GM18520 (cell line): ENCODE data around the gene CDKL1.
"Not testable (repeated sequence)": the region's sequence is repeated elsewhere in the genome, so short reads cannot be mapped to it uniquely, and the experiment has no call there.

ENCODE experiments used
- ATAC-seq: cut with Tn5 transposase; IDR thresholded peaks from one replicate; pipeline ENCODE4 v1.9.1; 2021; ENCODE audit not compliant: unreplicated experiment

Gene CDKL1

DNA sequence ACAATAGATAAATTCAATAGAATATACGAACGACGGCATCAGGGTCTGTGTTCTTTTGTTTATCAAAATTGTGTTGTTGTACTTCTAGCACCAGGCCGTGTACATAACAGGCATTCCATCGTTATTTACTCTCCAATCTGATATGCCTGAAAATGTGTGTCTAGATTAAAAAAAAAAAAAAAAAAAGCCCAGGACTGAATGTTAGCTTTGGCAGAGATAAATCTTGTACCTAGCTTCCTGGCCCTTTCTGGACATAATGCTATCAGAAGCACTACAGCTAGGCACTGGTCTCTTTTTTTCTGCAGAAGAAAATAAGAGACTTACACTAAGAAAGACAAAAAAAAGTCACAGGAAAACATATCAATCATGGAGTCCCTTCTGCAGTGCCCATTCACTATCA lies 37.0 kb downstream of the CDKL1 start:
- no peak for ATAC-seq

DNA sequence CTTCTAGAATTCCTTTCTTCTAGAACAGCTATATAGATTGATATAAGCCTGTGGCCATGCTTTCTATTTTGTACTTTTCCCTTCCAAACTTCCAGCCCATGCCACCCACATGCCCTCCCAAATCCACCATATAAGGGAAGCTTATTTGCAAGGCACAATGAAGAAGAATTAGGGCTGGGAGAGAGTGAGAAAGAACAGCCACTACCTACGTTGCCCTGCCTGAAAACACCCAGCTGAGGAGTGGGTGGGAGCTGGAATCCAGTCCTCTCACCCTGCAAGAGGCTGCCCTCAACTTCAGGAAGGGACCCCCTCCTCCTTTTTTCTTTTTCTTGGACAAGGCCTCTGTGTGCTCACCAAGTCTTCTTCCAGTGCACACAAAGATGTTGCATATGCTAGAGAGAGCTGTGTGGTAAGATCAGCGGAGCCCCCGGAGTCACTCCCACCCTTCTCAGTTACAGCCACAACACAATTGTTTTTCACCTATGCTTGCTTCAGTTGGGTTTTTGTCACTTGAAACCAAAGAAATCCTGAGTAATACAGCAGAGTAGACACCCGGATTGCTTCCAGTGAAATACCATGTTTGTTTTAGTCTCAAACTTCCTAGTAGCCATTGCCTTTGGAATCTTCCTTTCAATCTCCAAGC lies 38.8 kb downstream of the CDKL1 start:
- ATAC-seq, result no peak

DNA sequence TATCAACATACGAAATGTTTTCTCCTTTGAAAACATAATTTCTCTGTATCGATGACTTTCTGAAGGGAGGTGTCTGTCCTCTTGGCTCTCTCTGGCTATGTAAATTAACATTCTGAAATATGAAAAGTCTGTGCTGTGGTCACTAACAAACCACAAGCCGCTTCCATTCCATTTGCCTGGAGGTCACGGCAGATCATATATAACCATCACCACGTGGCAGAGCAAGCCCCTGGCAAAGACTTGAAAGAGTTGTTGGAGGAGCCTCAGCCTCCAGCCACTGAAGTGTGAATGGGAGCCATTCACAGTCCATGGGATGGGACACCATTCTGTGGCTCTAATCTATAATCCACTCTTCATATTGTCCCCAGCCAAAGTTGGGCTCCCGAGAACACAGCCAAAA lies 39.6 kb downstream of the CDKL1 start:
- ATAC-seq, result no peak

DNA sequence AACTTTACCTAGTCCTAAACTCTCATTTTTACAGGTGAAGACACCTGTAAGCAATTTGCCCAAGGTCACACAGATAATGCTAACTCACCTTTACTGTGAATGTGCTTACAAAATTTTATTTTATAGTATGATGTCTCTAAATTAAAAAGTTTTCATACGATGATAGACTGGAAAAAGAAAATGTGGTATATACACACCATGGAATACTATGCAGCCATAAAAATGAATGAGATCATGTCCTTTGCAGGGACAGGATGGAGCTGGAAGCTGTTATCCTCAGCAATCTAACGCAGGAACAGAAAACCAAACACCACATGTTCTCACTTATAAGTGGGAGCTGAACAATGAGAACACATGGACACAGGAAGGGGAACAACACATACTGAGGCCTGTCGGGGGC lies 40.4 kb downstream of the CDKL1 start:
- not testable (repeated sequence) for ATAC-seq

DNA sequence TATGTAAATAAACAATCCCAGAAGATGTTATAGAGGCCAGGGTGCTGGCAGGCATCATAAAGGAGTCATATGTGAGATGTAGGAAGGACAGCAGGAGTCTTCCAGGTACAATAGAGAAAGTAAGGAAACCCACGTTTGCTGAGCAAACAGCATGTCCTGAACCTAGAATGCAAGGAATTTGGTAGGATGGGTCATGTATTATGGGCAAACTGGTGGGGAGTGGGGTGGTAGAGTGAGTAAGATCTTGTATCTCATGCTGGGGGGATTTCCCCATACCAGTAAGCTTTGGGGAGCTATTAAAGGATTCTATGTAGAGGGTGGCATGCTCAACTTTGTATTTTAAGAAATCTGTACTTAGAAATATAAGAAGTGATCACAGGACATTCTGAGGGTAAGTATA lies 41.0 kb downstream of the CDKL1 start:
- no peak for ATAC-seq

DNA sequence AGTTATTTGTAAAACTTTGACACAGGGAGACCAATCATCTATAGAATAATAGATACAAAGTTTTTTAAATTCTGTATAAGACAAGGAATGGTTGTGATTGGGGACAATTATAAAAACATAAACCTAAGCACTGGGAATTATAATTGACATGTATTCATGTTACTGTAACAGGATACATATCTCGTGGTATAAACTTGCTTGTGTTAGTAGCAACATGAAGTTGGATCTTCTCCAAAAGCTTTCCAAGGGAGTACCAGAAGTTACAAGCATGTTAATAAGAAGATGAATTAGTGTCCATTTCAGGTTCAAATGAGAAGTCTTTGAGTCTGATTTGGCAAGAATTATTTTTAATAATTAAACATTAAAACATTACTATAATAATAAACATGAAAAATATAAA lies 42.2 kb downstream of the CDKL1 start:
- ATAC-seq, result no peak

DNA sequence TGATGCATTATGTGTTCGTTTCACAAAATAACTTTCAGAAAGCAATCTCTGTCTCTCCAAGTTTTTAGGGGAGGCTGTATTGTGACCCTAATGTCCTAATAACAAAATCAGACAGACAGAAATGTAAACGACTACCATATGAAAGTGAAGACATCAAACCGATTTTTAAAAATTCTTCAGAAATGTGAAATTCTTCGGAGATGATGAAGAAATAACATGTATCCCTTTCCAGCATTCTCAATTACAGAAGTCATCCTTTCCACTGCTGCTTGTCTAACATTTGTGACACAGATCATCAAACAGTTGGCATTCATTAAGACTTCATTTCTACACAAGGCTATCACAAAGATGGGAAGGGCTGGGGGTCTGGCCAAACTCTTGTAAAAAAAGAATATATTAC lies 43.6 kb downstream of the CDKL1 start:
- no peak for ATAC-seq

DNA sequence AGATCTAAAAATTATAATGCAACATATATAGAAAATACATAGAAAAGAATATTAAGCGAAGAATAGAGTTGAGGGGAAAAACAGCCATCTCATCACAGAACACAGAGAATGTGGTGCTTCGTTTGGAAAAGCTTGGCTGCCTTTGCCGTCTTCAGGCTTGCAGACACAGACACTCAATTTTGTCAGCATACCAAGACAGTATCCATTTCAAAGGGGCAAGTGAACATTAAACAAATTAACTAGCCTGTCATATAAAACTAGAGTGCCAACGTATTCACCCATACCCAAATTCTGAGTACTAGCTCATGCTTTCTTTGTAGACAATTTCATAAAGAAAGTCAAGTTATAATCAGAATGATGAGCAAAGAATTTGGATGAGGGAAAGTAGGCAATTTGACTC lies 44.1 kb downstream of the CDKL1 start:
- ATAC-seq, result no peak

DNA sequence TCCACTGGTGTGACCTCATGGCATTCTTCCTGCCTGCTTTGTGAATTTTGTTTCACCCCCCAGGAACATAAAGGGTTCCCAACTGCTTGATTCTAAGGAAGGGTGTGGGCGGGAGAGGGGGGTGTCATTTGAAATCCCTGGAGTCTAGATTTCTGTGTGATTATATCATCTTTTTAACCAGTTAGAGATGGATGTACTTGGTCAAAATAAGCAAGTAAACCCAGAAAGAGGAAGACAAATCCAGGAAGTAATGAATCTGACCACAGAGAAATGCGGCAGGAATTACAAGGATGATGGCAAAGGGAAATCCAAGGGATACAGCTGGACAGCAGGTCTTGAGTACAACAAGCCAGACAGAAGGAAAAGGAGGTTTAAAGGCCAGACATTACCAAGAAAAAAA lies 45.7 kb downstream of the CDKL1 start:
- no peak for ATAC-seq

DNA sequence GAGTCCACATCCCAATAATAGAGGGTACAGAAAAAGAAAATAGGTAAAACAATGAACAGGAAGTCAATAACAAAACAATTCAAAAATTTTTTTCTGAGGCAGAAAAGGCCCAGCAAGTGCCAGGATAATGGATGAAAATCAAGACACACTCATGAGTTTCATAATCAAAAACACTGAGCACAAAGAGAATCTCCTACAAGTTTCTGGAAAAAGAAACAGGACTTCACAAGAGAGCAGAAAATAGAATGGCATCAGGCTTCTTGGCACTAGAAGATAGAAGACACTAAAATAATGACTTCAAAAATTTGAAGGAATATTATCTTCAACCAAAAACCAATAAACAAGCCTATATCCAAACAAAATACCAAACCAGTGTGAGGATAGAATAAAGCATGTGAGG lies 47.7 kb downstream of the CDKL1 start:
- ATAC-seq, result no peak

DNA sequence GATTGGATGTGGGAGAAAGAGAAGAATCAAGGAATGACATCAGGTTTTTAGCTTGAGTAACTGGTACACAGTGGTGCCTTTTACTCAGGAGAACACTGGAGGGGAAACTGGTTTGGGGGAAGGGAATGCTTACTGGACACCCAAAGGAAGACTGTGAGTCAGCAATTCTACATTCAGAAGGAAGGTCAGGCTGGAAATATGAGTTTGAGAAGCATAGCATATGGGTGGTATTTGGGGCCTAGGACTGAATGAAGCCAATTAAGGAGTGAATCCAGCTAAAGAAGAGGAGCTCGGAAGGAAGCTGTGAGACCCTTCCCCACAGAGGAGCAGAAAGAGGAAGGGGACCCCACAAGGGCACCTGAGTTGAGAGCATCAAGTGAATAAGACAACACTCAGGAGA lies 49.2 kb downstream of the CDKL1 start:
- ATAC-seq, result no peak

DNA sequence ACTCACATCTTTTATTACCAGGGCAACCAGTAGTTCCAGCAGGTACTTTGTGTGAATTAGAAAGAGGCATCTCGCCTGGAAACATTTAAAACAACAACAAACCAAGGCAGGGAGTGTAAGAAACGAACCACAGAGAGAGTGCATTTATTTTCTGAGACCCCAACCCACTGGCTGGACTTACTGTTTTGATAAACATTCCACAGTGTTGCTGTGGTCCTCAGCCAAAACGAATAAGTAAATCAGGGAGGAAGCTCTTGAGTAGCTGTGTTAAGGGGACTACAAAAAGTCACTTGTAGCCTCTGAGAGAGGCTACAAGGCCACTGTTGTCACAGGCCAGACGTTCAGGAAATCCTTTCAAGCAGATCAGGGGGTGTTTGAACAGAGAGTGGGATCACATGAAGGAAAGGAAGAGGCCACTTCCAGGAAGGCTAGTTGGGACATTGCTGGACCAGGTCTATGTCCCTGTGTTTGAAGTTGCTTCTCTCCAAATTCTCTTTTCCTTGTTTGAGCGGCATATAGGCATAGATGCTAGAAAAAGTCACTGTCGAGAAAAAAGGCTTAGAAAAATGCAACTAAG lies 50.7 kb downstream of the CDKL1 start:
- no peak for ATAC-seq

DNA sequence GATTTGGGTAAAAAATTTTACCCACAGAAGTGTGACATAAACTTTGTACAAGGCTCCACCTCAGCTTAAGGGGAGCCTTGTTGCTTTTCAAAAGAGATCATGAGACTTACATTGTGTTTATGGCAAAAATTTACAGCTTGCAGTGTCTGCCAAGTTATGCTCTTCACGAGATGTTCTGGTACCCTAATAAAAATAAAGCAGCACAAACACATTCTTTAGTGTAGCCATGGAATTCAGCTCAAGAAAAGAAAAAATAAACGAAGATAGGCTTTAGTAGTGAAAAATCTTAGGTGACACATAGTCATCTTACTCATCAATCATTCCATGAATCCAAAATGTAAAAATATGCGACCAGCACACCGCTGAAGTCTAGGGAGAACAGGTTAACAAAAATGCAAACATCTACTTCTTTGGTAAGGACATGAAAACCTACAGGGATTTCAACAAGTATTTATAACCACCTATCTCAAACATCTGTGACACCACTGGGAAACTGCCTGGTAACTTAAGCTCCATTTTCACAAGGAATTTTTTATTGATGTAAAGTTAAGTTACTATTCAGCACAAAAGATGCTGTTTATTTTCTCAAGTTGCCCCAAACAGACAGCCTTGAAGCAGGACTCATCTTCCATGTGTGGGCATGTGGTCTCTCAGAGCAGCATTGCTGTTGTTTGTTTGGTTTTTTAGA lies 51.7 kb downstream of the CDKL1 start:
- ATAC-seq, result no peak

DNA sequence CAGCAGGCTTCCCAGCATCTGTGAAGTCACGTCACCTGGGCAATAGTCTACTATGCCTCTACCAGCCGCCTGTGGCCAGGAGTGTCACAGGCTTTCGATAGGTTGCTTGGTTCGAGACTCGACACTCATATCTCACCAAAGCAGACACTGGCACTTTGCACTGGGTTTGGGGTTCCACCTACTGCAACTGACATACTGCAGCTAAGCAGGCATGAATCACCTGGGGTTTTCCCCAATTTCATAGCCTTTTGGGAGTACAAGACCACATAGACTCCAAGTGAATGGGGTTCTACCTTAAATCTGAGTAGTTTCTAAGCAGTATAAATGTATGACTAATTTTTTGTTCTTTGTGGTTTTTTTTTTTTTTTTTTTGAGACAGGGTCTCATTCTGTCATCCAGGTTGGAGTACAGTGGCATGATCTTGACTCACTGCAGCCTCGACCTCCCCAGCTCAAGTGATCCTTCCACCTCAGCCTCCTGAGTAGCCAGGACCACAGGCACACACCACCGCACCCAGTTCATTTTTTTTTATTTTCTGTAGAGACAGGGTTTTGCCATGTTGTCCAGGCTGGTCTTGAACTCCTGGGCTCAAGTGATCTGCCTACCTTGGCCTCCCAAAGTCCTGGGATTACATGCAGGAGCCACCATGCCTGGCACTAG lies 52.4 kb downstream of the CDKL1 start:
- peak; percentile 96 for ATAC-seq

DNA sequence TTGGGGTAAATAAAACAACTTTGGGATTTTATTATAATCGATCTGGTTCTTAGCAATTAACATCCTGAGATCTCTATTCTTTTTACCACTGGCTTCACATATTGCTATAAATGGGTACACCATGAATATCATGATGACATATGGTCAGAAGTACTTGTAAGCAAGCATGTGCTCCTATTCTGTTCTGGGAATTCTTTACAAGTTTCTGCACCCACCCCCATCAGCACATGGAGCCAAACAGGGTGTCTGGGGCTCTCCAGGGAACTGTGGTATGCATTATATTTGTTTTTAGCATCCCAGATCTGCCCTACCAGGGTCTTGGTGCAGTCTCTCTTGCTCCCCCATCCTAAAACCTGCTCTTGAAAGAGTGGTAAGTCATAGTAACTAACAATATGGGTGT lies 53.2 kb downstream of the CDKL1 start:
- no peak for ATAC-seq

DNA sequence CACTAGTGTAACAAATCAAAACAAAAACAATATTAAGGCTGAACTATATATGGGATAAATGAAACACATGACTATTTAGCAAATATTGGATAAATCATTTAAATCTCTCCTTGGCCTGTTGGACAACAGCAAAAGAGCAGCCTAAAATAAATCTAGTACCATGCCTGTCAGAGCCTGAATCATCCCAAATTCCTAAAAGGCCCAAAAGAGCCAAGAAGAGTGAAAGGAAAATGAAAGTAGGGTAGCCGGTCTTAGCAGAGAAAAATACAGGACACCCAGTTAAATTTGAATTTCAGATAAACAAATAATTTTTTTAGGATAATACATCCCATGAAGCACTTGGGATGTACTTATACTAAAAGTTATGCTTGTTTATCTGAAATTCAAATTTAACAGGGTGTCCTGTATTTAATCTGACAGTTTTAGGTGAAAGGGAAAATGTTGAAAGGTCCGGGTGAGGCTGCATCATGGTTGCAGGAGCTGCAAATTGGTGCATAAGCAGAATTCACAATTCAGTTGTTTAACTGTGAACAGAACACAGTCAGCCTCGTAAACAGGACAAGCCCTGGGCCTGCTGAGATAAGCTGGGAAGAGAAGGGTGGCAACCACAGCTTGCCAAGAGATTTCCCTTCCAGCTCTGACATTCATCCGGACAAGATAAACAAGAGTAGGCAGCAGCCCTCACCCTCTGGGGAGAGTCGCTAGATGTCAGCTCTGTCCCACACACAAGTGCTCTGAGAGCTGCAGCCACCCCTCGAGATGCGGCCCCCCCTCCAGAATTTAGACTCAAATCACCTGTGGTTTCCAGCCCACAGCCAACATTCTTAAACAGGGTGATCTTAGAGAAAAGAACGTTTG lies 54.2 kb downstream of the CDKL1 start:
- ATAC-seq, result no peak

DNA sequence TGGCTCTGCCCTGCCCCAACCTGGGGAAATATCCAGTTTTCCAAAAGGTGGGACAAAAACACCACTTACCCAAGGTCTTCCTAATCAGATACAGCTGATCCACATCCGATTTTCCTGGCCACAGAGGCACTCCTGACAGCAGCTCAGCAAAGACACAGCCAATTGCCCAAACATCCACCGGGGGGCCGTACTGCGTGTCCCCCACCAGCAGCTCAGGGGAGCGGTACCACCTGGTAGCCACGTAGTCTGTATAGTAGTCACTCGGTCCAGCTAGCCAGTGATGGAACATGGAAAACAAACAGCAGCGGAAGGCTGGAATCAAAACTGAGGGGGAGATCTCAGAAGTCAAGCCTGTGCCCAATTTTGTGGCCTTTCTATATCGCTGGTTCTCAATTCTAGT lies 55.7 kb downstream of the CDKL1 start:
- no peak for ATAC-seq

DNA sequence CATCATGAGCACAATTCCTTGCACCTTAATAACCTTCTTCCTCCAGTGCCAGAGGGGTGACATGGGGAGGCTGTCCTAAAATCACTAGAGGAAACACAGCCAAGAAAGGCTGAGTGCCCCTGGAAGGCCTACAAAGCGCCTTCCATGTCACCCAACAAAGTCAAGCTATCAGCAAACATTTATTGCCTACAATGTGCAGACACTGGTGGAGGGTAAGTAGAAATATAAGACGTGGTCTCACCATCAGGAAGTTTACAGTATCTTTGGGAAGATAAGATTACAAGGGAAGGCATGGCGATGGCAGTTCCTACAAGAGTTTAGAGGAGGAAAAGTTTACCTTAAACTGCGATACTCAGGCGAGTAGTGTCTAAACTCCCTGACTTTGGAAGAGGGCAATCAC lies 56.6 kb downstream of the CDKL1 start:
- ATAC-seq, result no peak

DNA sequence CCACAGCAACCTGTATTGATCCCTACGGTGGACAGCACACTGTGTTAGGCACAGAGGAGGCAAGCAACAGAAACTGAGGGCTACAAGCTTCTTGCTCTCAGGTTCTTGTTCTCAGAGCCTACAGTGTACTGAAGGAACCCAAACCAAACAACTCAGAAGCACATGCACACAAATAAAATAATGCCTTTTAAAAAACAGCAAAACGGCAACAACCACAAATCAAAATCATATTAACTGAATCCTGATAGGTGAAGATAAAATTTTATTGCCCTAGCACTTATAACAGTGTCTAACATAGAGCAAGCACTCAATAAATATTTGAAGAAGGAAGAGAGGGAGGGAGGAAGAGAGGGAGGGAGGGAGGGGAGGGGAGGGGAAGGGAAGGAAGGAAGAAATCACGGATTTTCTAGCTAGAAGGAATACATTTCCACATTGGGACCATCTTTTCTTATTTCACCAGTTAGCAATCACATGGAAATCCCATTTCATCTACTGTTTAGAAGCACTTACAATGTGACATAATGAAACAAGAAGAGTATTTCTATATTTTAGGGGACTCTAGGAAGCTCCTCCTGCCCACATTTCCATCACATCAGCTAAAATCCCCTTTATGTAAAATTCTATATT lies 57.4 kb downstream of the CDKL1 start:
- ATAC-seq, result no peak

DNA sequence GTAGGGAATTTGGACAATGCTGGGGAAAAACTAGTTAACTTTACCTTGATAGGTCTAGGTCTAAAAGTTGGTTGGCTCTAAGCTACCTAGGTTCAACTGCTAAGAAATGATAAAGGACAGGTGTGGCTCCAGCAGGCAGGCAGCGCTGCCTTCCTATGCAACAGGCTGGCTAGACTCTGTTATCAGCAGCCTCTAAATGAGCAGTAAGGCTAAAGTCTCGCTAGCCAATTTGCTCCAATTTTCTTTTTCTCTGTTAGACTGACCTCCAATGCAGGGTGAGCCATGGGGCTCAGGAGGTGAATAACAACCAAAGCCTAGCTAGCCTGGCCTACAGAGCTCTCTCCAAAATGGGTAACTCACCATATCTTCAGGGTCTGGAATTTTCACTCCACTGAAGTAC lies 58.1 kb downstream of the CDKL1 start:
- ATAC-seq, result no peak
